ENCODE measurements around the gene UXT.
A peak's percentile ranks its signal among the peaks of the same experiment; 100 is the strongest.

The UXT gene

DNA sequence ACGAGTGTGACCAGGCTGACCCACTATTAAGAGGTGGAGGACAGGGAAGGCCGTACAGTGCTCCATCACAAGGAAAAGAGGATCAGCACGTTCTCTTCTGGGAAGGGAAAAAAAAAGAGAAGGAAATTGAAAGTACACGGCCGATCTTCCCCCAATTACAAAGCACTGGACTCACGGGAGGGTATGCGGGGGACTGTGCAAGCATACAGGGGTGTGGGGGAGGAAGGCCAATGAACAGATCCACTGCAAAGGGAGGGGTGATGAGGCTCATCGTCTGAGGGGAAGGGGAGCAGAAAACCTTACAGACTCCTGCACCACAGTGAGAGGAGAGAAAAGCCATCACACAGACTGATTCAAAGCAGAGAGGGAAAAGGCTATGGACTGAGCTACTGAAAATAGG is 9.7 kb downstream of the UXT start:
- H3K9me3 ChIP-seq (ENCODE audit: control insufficient read depth, insufficient read depth, low read length), result peaks cover 33% of the 10 kb centered on the region
- no peaks in the 10 kb centered on the region for H3K27me3 ChIP-seq (ENCODE audit: control insufficient read depth, insufficient read depth, low read length)
- no peak overlapping the region for H3K27ac ChIP-seq (ENCODE audit: low read depth, low read length)
- H3K4me3 ChIP-seq (ENCODE audit: low read depth, low read length), result peak overlapping the region; percentile 85
- peaks cover 21% of the 10 kb centered on the region for H3K36me3 ChIP-seq (ENCODE audit: control insufficient read depth, insufficient read depth, low read length)
- no peak overlapping the region for H3K9ac ChIP-seq (ENCODE audit: low read depth, low read length)
- H3K4me1 ChIP-seq (ENCODE audit: control insufficient read depth, insufficient read depth, low read length), result no peaks in the 10 kb centered on the region; the same call in 1 of the 2 replicates

DNA sequence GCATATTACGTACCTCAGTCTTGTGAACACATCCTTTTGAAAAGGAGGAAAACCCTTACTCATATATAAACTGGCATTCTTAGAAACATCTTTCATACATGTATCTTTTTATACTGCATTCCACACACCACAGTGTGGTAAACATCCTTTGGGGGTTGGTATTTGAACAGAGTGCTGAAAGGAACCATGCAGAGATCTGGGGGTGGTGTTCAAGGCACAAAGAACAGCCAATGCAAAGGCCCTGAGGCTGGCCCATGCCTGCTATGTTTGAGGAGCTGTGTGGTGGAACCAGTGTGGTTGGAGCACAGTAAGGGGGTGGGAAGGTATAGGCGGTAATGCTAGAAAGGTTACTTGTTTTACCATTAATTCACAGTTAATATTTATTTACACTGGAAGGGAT is 10.6 kb downstream of the UXT start:
- H3K36me3 ChIP-seq (ENCODE audit: control insufficient read depth, insufficient read depth, low read length), result peaks cover 26% of the 10 kb centered on the region
- no peaks in the 10 kb centered on the region; the same call in 1 of the 2 replicates for H3K4me1 ChIP-seq (ENCODE audit: control insufficient read depth, insufficient read depth, low read length)
- peaks cover 33% of the 10 kb centered on the region for H3K9me3 ChIP-seq (ENCODE audit: control insufficient read depth, insufficient read depth, low read length)
- no peak overlapping the region for H3K27ac ChIP-seq (ENCODE audit: low read depth, low read length)
- no peak overlapping the region for H3K9ac ChIP-seq (ENCODE audit: low read depth, low read length)
- no peak overlapping the region; the same call in 1 of the 2 replicates for H3K4me3 ChIP-seq (ENCODE audit: low read depth, low read length)
- H3K27me3 ChIP-seq (ENCODE audit: control insufficient read depth, insufficient read depth, low read length), result no peaks in the 10 kb centered on the region

- no peak overlapping the region for H3K4me3 ChIP-seq (ENCODE audit: low read depth, low read length)
- no peaks in the 10 kb centered on the region; the same call in 1 of the 2 replicates for H3K4me1 ChIP-seq (ENCODE audit: control insufficient read depth, insufficient read depth, low read length)
- no peaks in the 10 kb centered on the region for H3K27me3 ChIP-seq (ENCODE audit: control insufficient read depth, insufficient read depth, low read length)
- H3K27ac ChIP-seq (ENCODE audit: low read depth, low read length), result no peak overlapping the region
- no peak overlapping the region for H3K9ac ChIP-seq (ENCODE audit: low read depth, low read length)
- peaks cover 34% of the 10 kb centered on the region for H3K9me3 ChIP-seq (ENCODE audit: control insufficient read depth, insufficient read depth, low read length)
- peaks cover 24% of the 10 kb centered on the region for H3K36me3 ChIP-seq (ENCODE audit: control insufficient read depth, insufficient read depth, low read length)
Measured at GRCh38 chrX:47646636-47647035, 12.3 kb downstream of the UXT start.

DNA sequence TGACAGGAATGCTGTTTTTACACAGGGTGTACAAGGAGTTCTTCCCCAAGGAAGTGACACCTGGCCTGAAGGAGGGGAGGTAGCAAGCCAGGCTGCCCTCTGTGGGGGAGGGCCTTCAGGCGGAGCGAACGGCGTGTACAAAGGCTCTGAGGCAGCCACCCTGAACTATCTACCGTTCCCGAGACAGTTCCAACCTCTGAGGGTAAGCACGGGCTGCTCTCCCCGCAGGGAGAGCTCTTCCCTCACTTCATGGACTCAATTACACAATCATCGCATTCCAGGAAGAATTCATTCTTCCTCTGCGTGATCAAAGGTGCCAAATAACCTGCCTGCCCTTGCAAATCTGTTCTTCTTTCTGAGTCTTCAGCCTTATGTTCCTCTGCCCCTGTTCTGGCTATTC is 13.4 kb downstream of the UXT start:
- no peaks in the 10 kb centered on the region for H3K27me3 ChIP-seq (ENCODE audit: control insufficient read depth, insufficient read depth, low read length)
- H3K9me3 ChIP-seq (ENCODE audit: control insufficient read depth, insufficient read depth, low read length), result peaks cover 39% of the 10 kb centered on the region
- H3K4me3 ChIP-seq (ENCODE audit: low read depth, low read length), result no peak overlapping the region
- no peak overlapping the region for H3K27ac ChIP-seq (ENCODE audit: low read depth, low read length)
- no peaks in the 10 kb centered on the region for H3K4me1 ChIP-seq (ENCODE audit: control insufficient read depth, insufficient read depth, low read length)
- peaks cover 35% of the 10 kb centered on the region for H3K36me3 ChIP-seq (ENCODE audit: control insufficient read depth, insufficient read depth, low read length)
- H3K9ac ChIP-seq (ENCODE audit: low read depth, low read length), result no peak overlapping the region

GRCh38 chrX:47644557-47645091 is 14.4 kb downstream of the UXT start:
- no peak overlapping the region for H3K27ac ChIP-seq (ENCODE audit: low read depth, low read length)
- peaks cover 45% of the 10 kb centered on the region for H3K36me3 ChIP-seq (ENCODE audit: control insufficient read depth, insufficient read depth, low read length)

GRCh38 chrX:47643926-47644325 is 15.1 kb downstream of the UXT start:
- H3K36me3 ChIP-seq (ENCODE audit: control insufficient read depth, insufficient read depth, low read length), result peaks cover 50% of the 10 kb centered on the region
- no peak overlapping the region for H3K4me3 ChIP-seq (ENCODE audit: low read depth, low read length)
- no peaks in the 10 kb centered on the region for H3K27me3 ChIP-seq (ENCODE audit: control insufficient read depth, insufficient read depth, low read length)
- no peaks in the 10 kb centered on the region for H3K4me1 ChIP-seq (ENCODE audit: control insufficient read depth, insufficient read depth, low read length)
- no peak overlapping the region for H3K9ac ChIP-seq (ENCODE audit: low read depth, low read length)
- no peak overlapping the region for H3K27ac ChIP-seq (ENCODE audit: low read depth, low read length)
- peaks cover 46% of the 10 kb centered on the region for H3K9me3 ChIP-seq (ENCODE audit: control insufficient read depth, insufficient read depth, low read length)

More at GRCh38 chrX:47644557-47645091, 14.4 kb downstream of the UXT start:
- H3K27me3 ChIP-seq (ENCODE audit: control insufficient read depth, insufficient read depth, low read length), result no peaks in the 10 kb centered on the region
- no peak overlapping the region for H3K9ac ChIP-seq (ENCODE audit: low read depth, low read length)
- no peaks in the 10 kb centered on the region for H3K4me1 ChIP-seq (ENCODE audit: control insufficient read depth, insufficient read depth, low read length)
- peaks cover 47% of the 10 kb centered on the region for H3K9me3 ChIP-seq (ENCODE audit: control insufficient read depth, insufficient read depth, low read length)
- no peak overlapping the region for H3K4me3 ChIP-seq (ENCODE audit: low read depth, low read length)

- H3K4me1 ChIP-seq (ENCODE audit: control insufficient read depth, insufficient read depth, low read length), result no peaks in the 10 kb centered on the region
- peaks cover 41% of the 10 kb centered on the region for H3K9me3 ChIP-seq (ENCODE audit: control insufficient read depth, insufficient read depth, low read length)
- no peak overlapping the region for H3K27ac ChIP-seq (ENCODE audit: low read depth, low read length)
- H3K27me3 ChIP-seq (ENCODE audit: control insufficient read depth, insufficient read depth, low read length), result no peaks in the 10 kb centered on the region
- peaks cover 59% of the 10 kb centered on the region for H3K36me3 ChIP-seq (ENCODE audit: control insufficient read depth, insufficient read depth, low read length)
- H3K4me3 ChIP-seq (ENCODE audit: low read depth, low read length), result no peak overlapping the region
- H3K9ac ChIP-seq (ENCODE audit: low read depth, low read length), result no peak overlapping the region
Measured at GRCh38 chrX:47638816-47639215, 20.2 kb downstream of the UXT start.

DNA sequence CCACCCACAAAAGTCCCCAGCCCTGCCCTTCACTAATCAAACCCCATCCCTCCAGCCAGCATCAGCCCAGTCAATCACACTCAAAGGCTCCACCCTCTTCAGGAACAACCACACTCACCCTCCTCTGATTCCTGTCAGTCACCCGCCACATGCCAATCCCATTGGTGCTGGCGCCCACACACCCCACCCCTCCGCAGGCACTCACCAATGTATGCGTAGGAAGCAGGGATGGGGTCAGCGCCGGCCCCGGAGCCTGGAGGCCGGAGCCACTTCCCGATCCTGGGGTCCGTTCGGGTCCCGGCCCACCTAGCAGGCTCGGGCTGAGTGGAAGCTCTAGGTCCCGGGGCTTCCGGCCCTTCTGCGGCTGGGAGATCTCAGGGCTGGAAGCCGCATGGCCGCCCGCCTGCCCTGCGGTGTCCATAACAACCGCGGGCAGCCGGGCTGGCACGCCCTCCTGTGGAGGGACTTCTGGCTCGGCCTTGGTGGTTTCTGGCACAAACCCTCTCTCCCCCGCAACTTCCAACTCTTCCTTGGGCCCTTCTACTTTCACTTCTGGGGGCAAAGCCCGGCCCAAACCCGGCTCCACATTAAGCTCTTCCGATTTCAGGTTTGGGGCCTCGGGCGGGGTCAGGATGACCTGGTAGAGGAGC is 21.3 kb downstream of the UXT start:
- no peaks in the 10 kb centered on the region for H3K4me1 ChIP-seq (ENCODE audit: control insufficient read depth, insufficient read depth, low read length)
- no peaks in the 10 kb centered on the region for H3K27me3 ChIP-seq (ENCODE audit: control insufficient read depth, insufficient read depth, low read length)
- no peak overlapping the region for H3K4me3 ChIP-seq (ENCODE audit: low read depth, low read length)
- H3K36me3 ChIP-seq (ENCODE audit: control insufficient read depth, insufficient read depth, low read length), result peaks cover 50% of the 10 kb centered on the region
- no peak overlapping the region for H3K27ac ChIP-seq (ENCODE audit: low read depth, low read length)
- peaks cover 42% of the 10 kb centered on the region for H3K9me3 ChIP-seq (ENCODE audit: control insufficient read depth, insufficient read depth, low read length)
- H3K9ac ChIP-seq (ENCODE audit: low read depth, low read length), result no peak overlapping the region

GRCh38 chrX:47634871-47635575 is 24.0 kb downstream of the UXT start:
- no peaks in the 10 kb centered on the region for H3K27me3 ChIP-seq (ENCODE audit: control insufficient read depth, insufficient read depth, low read length)
- H3K4me3 ChIP-seq (ENCODE audit: low read depth, low read length), result no peak overlapping the region
- H3K27ac ChIP-seq (ENCODE audit: low read depth, low read length), result no peak overlapping the region
- no peaks in the 10 kb centered on the region; the same call in 1 of the 2 replicates for H3K4me1 ChIP-seq (ENCODE audit: control insufficient read depth, insufficient read depth, low read length)
- peaks cover 31% of the 10 kb centered on the region for H3K36me3 ChIP-seq (ENCODE audit: control insufficient read depth, insufficient read depth, low read length)
- H3K9me3 ChIP-seq (ENCODE audit: control insufficient read depth, insufficient read depth, low read length), result peaks cover 32% of the 10 kb centered on the region
- no peak overlapping the region for H3K9ac ChIP-seq (ENCODE audit: low read depth, low read length)

DNA sequence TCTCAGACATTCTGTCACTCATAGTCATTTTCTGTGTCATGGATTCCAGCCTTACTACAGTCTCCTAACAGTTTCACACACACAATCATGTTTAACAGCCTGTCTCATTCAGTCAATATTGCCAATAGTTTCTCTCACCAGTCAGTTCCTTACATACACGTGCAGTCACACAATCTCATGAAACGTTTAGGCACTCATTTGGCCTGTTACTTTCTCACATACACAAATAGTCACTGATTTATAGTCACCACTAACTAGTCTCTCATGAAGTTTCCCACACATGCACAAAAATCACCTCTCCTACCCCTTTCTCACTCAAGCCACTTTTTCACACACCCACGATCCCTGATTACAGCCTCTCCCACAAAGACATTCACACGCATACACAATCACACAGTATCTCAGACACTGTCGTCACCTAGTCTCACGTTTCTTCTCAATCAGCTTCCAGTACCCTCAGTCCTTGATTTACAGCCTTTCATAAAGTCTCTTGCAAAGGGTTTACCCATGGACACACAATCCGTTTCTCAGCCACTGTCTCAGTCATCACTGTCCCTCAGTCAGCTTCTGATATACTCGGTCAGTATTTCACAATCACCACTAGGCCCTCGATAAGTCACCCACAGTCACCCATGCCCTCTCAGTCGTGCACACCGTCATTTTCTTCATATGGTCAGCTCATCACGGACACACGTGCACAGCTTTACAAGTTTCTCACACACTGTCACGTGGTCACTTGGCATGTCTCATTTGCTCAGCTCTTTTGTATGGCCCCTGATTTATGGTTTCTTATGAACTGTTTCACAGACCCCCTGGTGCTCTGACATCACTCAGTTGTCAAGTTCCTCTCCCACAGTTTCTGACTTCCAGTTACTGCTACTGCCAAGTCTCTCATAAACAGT is 25.0 kb downstream of the UXT start:
- Histone ChIP-seq H3K4me1 (ENCODE audit: control insufficient read depth, insufficient read depth, low read length) (no peaks in the 10 kb centered on the region; the same call in 1 of the 2 replicates), H3K36me3 (ENCODE audit: control insufficient read depth, insufficient read depth, low read length) (peaks cover 20% of the 10 kb centered on the region), H3K27me3 (ENCODE audit: control insufficient read depth, insufficient read depth, low read length) (no peaks in the 10 kb centered on the region), H3K9ac (ENCODE audit: low read depth, low read length) (no peak overlapping the region), H3K4me3 (ENCODE audit: low read depth, low read length) (no peak overlapping the region), H3K9me3 (ENCODE audit: control insufficient read depth, insufficient read depth, low read length) (peaks cover 32% of the 10 kb centered on the region; the same call in 1 of the 2 replicates), H3K27ac (ENCODE audit: low read depth, low read length) (no peak overlapping the region)

All from HUES48 (cell line).